HuH-7.5 (cell line): ENCODE data around the gene SIRPB1.
"Not testable (repeated sequence)": the region's sequence is repeated elsewhere in the genome, so short reads cannot be mapped to it uniquely, and the experiment has no call there.

ENCODE experiments used
- DNase-seq: peaks from one replicate; pipeline ENCODE4 v3.0.0; 2011; ENCODE audit warnings: low spot score

Gene SIRPB1

DNA sequence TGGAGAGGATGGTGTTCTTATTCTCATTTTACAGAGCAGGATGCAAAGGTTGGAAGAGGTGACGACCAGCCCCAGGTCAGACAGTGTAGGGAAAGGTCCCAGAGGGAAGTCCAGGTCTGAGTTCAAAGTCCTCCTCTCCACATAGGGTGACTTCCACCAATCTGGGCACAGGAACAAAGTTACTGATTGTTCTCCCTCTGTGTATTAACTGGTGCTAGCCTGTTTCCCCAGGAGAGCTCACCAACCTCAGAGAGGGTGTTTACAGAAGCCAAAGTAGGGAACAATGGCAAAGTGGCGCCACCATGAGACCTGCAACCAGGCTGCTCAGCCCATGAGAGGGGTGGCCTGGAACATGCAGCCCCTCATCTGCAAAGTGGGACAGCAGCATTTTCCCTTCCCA lies 16.8 kb upstream of the SIRPB1 start:
- no peak for DNase-seq

- no peak for DNase-seq
Measured at GRCh38 chr20:1635291-1635979, 15.6 kb upstream of the SIRPB1 start.

DNA sequence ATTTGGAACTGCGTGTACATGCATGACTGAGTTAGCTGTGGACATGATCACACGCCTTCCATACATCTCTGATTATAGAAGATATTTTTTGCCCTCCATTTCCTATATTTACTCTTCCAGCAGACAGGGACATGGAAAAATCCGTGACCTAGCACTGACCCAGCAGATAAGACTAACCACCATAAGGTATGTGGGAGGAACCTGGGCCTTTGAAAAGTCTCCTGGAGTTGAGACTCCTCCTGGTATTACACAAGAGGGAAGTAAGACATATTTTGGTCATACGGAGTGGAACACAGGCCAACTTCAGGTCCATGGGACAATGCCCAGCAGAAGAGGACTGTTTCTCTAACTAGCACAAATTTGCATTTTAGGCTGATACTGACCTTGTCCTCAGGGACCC lies 13.7 kb upstream of the SIRPB1 start:
- no peak for DNase-seq

GRCh38 chr20:1632178-1632577 lies 12.4 kb upstream of the SIRPB1 start:
- DNase-seq: no peak

DNA sequence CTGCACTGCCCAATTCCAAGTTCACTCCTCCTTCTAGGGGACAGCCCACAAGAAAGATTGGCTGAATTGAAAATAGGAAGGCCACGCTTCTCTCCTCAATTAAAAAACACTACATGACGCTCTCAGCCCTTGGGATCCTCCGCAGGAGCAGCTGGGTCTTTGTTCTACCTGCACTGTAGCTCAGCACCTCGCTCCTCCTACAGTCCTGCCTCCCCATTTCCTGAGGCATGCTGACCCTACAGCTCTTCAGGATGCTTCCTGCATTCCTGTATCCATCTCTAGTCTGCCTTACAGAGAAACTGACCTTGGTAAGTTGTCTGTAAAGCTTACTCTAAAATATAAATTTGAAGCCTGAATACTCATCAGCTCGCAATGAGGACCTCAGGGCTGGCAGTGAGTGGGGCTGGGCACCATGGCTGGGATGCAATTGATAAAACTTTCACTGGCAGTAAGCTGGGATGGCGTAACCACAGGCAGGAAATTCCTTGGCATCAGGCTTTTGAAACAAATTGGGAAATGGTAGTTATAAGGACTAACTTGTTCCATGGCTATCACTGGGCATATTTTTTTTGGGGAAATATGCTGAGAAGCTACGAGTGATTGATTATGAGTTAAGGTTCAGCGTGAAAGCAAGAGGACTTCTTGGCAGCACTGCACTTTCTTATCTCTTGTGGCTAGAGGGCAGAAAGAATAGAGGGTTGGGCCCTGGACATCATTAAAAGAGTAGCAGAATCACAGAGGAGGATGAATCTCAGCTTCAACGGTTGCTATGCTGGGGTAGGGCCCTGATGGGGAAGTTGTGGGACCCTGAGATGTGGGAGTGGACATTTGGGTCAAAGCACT lies 11.7 kb upstream of the SIRPB1 start:
- DNase-seq: no peak

DNA sequence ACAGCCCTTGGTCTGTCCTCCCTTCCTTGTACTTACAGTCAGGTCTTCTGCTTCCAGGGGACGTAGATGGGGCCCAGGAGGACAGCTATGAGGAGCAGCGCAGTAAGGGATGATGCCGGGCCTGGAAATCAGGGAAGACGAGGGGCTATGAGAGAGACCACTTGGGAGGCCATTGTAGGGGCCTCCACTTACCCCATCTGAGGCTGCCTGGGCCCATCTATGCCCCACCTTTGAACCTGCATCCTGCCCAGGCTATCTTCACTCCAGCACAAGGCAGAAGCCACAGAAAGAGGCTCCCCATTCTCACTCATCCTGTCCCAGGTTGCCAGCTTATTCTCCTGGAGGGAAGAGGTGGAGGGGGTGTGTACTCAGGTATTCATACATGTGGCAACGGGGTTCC lies 10.4 kb upstream of the SIRPB1 start:
- no peak for DNase-seq

- no peak for DNase-seq
Measured at GRCh38 chr20:1629321-1629720, 9.5 kb upstream of the SIRPB1 start.

GRCh38 chr20:1628621-1629020 lies 8.8 kb upstream of the SIRPB1 start:
- DNase-seq: no peak

DNA sequence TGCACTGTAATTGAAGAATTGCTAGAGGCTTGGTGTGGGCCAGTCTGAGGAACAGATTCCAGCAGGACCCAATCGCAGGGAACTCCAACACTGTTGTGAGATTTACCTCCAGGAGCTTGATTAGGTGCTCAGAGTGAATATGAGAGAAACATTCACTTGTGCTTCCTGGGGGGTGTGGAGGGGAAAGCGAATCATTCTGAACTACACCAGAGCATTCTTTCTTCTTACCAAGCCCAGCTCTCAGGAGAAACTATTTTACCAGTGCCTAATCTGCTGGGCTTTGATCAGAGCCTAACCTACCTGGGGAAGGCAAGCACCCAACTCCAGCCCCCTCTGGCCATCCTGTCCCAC lies 7.4 kb upstream of the SIRPB1 start:
- no peak for DNase-seq

DNA sequence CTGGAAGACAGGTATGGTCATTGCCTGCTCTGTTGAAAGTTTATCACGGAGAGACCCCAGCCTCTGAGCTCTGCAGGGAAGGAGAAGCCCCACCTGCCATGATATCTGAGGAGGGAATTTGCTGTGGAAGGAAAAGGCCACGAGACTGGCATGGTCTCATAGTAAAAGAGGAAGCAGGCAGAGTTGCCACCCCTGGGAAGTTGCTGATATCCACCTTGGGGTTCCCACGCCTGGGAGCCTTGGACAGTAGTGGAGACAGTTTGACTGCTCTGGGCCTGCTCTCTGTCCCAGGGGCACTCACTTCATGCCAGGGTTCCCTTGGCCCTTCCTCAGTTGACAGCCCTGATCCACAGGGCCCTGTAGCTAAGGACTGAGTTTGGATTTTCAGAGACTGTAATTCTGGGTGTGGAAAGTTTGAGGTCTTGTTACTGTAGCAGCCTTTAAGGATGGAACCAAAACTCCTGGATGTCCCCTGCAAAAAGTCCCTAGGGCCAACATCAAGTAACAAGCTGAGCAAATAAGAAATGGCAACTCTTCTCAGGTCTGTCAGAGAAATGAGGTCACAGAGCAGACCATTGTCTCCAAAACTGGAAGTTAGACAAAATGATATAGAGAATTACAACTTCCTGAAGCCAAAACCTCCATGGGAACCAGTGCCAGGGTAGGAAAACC lies 6.9 kb upstream of the SIRPB1 start:
- no peak for DNase-seq

GRCh38 chr20:1625083-1625690 lies 5.4 kb upstream of the SIRPB1 start:
- no peak for DNase-seq

GRCh38 chr20:1623501-1624205 lies 3.8 kb upstream of the SIRPB1 start:
- no peak for DNase-seq

DNA sequence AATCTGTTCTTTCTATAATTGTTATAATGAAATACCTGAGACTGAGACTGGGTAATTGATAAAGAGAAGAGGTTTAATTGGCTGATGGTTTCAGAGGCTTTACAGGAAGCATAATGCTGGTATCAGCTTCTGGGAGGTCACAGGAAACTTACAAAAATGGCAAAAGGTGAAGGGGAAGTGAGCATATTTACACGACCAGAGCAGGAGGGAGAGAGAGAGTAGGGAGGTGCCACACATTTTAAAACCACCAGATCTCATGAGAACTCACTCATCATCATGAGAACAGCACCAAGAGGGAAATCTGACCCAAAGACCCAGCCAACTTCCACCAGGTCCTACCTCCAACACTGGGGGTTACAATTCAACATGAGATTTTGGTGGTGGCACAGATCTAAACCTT lies 2.6 kb upstream of the SIRPB1 start:
- no peak for DNase-seq

GRCh38 chr20:1621316-1621715 lies 1.5 kb upstream of the SIRPB1 start:
- DNase-seq: no peak

GRCh38 chr20:1618954-1619540 lies 762 bp downstream of the SIRPB1 start:
- DNase-seq: no peak

DNA sequence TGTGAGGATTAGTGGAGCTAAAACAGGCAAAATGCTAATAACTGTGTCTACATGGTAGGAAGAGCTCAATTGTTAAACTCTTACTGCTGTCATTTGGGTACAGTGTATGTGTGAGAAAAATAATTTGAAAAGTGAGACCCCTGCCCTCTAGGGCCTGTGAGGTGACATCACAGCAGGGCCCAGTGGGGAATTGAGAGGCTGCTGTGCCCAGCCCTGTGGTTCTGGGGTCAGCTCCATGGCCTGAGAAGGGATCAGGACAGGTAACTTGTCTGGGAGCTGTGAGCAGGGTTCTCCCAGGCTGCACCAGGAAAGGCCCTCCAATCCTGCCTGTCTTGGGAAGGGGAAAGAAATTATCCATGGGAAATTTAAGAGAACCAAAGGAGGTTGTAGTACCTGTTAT lies 1.3 kb downstream of the SIRPB1 start:
- DNase-seq: no peak

DNA sequence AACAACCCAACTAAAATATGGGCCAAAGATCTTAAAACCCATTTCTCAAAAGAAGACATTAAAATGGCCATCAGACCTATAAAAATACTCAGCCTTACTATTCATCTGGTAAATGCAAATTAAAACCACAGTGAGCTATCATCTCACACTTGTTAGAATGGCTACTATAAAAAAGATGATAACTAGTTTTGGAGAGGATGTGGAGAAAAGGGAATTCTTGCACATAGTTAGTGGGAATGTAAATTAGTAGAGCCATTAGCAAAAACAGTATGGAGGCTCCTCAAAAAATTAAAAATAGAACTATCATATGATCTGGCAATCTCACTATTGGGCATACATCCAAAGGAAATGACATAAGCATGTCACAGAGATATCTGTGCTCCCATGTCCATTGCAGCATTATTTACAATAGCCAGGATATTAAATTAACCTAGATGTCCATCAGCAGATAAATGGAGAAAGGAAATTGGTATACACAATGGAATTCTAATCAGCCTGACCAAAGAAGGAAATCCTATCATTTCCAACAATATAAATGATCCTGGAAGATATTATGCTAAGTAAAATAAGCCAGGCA lies 2.9 kb downstream of the SIRPB1 start:
- no peak for DNase-seq

DNA sequence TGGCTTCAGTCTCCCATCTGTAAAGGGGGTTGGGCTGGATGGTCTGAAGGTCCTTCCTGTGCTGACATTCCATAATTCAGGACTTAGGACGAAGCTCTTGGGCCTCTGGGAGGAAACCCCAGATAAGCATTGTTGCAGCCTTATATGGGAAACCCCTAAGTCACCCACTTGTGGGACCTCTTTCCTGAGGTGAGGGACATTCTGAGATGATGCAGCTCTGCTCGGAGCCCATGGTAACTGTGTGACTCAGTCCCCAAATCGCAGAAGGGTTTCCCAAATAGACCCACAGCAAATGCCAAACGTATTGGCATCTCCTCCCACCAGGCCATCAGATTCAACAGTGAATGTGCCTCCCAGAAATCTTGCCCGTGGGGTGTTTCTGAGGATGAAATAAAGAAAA lies 9.4 kb downstream of the SIRPB1 start:
- DNase-seq: not testable (repeated sequence)

DNA sequence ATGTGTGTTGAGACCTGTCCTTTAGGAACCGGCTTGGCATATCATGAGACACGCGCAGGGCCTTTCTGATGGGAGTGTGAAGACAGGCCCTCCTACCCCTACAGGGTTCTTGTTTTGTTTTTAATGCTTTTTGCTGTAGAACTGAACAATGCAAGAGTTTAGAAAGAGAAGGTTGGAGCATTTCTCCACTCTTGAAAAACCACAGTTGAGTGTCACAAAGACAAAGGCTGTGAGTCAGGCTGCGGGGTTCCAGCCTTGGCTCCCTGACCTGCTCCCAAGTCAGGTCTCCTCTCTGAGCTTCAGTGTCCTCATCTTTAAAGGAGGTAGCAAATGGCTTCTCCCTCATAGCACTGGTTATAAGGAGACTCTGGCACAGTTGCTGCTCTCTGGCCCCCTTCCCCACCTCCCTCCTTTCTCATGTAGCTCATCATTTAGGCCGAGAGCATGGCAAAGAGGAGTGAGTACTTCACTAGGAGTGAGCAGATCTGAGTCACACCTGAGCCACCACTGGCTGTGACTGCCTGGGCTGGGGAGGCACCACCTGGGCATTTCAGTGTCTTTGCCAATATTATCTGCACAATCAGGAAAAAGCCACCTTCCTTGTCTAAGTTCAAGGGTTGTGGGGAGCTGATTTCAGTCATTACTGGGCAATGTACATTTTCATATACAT lies 11.0 kb downstream of the SIRPB1 start:
- DNase-seq: not testable (repeated sequence)

GRCh38 chr20:1600736-1601135 lies 19.1 kb downstream of the SIRPB1 start:
- DNase-seq: no peak

DNA sequence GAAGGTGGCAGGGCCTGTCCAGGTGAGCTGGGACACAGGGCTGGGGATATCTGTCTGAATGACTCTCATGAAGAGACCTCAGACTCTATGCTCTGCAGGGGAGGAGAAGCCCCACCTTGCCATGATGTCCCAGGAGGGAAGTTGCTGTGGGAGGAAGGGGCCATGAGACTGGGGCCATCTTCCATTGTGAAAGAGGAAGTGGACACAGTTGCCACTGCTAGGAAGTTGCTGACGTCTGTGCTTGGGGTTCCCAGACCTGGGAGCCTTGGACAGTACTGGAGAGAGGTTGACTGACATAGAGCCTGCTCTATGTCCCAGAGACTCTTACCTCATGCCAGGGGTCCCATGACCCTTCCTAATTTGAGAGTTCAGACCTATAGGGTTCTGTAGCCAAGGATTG lies 24.5 kb downstream of the SIRPB1 start:
- DNase-seq: no peak
